RWPE2 (cell line): ENCODE results near the gene CLEC9A.

Experiments
- ATAC-seq: fragments of 200-7000 bp; cut with Tn5 transposase; 3 replicates; pipeline ENCODE4 v1.9.1; 2021; ENCODE audit warnings: low read depth
- DNase-seq: peaks from one replicate; pipeline ENCODE4 v3.0.0-alpha.2; 2020; ENCODE audit warnings: low spot score
- H3K27ac ChIP-seq: fragments of 450-650 bp; 2 replicates; pipeline ENCODE4 v1.5.1; 2017; ENCODE audit warnings: mild to moderate bottlenecking; ENCODE audit not compliant: poor library complexity, severe bottlenecking
- H3K27me3 ChIP-seq: fragments of 250-450 bp; sonication (Bioruptor Pico); 2 replicates; pipeline ENCODE4 v1.5.1; 2021; ENCODE audit warnings: mild to moderate bottlenecking, moderate library complexity; ENCODE audit not compliant: insufficient read depth, poor library complexity, severe bottlenecking
- H3K36me3 ChIP-seq: fragments of 250-450 bp; sonication (Bioruptor Pico); 2 replicates; pipeline ENCODE4 v1.5.1; 2020; ENCODE audit warnings: low read depth, mild to moderate bottlenecking, moderate library complexity
- H3K4me1 ChIP-seq: fragments of 250-450 bp; sonication (Bioruptor Pico); 2 replicates; pipeline ENCODE4 v1.5.1; 2021; ENCODE audit warnings: mild to moderate bottlenecking, moderate library complexity; ENCODE audit not compliant: insufficient read depth, poor library complexity, severe bottlenecking
- H3K4me3 ChIP-seq: fragments of 250-450 bp; sonication (Bioruptor Pico); 2 replicates; pipeline ENCODE4 v1.5.1; 2021; ENCODE audit warnings: mild to moderate bottlenecking, moderate library complexity; ENCODE audit not compliant: severe bottlenecking
- H3K9me3 ChIP-seq: fragments of 250-450 bp; sonication (Bioruptor Pico); 2 replicates; pipeline ENCODE4 v1.5.1; 2021; ENCODE audit warnings: mild to moderate bottlenecking, moderate library complexity; ENCODE audit not compliant: severe bottlenecking
- TF ChIP-seq, protein P1 (sequence below): fragments of 450-650 bp; IDR thresholded peaks from one replicate; pipeline ENCODE4 v1.5.1; 2017; ENCODE audit warnings: mild to moderate bottlenecking, moderate library complexity; ENCODE audit not compliant: poor library complexity, severe bottlenecking

CLEC9A gene

DNA sequence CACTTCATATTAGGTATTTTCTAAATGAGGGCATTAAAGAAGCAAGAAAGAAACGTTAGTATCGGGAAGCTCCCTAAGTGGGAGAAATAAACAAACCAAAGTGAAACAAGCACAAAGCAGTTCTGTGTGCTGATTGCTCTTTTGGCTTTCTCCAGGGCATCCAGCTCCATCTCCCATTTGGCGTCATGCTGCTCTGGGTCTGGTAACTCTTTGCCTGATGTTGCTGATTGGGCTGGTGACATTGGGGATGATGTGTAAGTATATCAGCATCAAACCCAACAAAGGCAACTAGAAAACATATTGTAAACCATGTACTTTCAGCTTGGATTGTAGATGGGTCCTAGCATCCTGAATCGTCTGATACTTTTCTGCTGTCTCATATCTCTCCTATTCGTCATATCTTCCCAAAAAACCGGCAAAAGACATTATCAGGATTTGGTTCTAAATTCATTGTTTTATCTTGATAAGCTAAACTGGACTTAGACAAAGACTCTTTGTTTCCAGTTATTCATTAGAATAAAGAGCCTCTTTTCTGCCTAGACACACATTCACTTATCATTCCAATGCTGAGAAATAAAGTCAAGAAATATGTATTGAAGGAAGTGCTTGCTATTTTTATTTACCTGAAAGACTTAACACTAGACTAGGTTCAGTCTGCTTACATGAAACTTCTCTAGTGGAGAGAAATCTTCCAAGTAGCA lies 17.7 kb upstream of the CLEC9A start:
- TF ChIP-seq, protein P1, sequence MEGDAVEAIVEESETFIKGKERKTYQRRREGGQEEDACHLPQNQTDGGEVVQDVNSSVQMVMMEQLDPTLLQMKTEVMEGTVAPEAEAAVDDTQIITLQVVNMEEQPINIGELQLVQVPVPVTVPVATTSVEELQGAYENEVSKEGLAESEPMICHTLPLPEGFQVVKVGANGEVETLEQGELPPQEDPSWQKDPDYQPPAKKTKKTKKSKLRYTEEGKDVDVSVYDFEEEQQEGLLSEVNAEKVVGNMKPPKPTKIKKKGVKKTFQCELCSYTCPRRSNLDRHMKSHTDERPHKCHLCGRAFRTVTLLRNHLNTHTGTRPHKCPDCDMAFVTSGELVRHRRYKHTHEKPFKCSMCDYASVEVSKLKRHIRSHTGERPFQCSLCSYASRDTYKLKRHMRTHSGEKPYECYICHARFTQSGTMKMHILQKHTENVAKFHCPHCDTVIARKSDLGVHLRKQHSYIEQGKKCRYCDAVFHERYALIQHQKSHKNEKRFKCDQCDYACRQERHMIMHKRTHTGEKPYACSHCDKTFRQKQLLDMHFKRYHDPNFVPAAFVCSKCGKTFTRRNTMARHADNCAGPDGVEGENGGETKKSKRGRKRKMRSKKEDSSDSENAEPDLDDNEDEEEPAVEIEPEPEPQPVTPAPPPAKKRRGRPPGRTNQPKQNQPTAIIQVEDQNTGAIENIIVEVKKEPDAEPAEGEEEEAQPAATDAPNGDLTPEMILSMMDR, result no peak
- Histone ChIP-seq H3K27ac (no peak overlapping the region), H3K36me3 (no peaks in the 10 kb centered on the region), H3K9me3 (no peaks in the 10 kb centered on the region), H3K27me3 (no peaks in the 10 kb centered on the region), H3K4me3 (no peak overlapping the region), H3K4me1 (no peaks in the 10 kb centered on the region)
- no peak for DNase-seq
- no peak for ATAC-seq

DNA sequence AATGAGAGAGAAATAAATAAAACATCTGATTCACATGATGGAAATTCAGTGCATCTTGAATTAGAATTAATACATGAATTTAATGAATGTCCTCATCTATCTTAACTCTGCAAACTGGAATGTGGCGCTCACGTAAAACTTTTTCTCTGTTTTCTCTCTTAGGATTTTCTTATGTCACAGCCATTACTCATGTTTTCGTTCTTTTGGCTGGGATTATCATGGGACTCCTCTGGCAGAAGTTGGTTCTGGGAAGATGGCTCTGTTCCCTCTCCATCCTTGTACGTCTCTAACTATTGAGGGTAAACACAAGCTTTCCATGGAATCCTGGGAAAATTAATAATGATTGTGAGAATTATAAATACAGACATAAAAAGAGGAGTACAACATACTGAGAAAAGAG lies 15.0 kb upstream of the CLEC9A start:
- Histone ChIP-seq H3K27me3 (no peaks in the 10 kb centered on the region), H3K9me3 (no peaks in the 10 kb centered on the region), H3K4me3 (no peak overlapping the region), H3K4me1 (no peaks in the 10 kb centered on the region), H3K36me3 (no peaks in the 10 kb centered on the region), H3K27ac (no peak overlapping the region)
- TF ChIP-seq, protein P1, result no peak
- DNase-seq (no peak), ATAC-seq (no peak)

DNA sequence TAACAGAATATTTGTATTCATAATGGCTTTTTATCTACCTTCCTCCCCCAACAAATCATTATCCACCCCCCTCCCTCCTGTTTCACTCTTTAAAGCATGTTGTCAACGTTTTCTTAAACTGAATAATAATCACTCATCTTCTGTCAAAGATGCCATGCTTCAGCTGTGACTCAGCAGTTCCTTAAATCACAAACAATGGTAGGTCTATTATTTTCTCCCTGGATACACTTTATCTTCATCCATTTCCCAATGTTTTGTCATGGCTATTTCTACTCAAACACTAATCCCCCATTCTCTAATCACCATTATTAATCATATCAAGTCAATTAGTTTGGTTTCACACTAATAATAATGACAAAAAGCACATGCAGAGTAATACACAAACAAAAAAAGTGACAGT lies 13.6 kb upstream of the CLEC9A start:
- DNase-seq, result no peak
- Histone ChIP-seq H3K36me3 (no peaks in the 10 kb centered on the region), H3K9me3 (no peaks in the 10 kb centered on the region)

DNA sequence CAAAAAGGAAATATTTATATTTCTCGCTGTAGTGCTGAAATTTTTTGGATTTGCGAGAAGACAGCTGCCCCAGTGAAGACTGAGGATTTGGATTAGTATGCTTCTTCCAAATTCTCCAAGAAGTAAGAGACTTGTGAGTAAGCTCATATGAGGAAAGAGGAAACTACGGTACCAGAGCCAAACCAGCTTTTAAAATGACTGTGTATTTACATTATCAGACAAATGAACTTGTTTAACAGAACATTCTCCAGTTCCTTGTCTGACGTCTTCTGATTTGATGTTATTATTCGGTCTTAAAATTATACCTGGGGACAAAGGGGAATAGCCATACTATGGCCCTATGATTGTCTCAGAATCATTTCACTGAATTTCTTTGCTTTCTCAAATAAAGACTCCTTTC lies 12.1 kb upstream of the CLEC9A start:
- TF ChIP-seq, protein P1, result no peak
- Histone ChIP-seq H3K27me3 (no peaks in the 10 kb centered on the region), H3K36me3 (no peaks in the 10 kb centered on the region), H3K4me3 (no peak overlapping the region), H3K4me1 (no peaks in the 10 kb centered on the region), H3K9me3 (no peaks in the 10 kb centered on the region), H3K27ac (no peak overlapping the region)
- DNase-seq (no peak), ATAC-seq (no peak)

More for the DNA sequence above, 13.6 kb upstream of the CLEC9A start:
- no peaks in the 10 kb centered on the region for H3K27me3 ChIP-seq
- no peak for ATAC-seq
- no peak overlapping the region for H3K27ac ChIP-seq
- TF ChIP-seq, protein P1, result no peak
- no peaks in the 10 kb centered on the region for H3K4me1 ChIP-seq
- H3K4me3 ChIP-seq, result no peak overlapping the region

DNA sequence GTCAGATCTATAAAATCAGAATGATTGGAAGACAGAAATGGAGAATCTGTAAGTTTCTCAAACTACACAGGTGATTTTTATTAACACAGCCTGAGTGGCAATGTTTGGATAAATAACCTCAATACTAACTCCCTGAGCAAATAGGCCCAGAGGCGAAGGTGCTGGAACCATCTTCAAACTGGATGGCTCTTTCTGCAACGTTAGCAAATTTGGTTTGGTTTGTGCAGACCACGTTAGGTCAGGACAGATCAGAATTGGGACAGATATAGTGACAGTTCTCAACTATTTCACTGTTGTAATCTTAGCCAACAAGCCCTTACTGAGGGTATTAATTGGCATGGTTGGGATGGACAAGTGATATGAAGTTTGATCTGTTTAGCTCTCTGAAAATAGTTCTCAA lies 9.1 kb upstream of the CLEC9A start:
- TF ChIP-seq, protein P1, result no peak
- no peaks in the 10 kb centered on the region for H3K27me3 ChIP-seq
- ATAC-seq, result no peak
- no peaks in the 10 kb centered on the region for H3K36me3 ChIP-seq
- H3K4me3 ChIP-seq, result no peak overlapping the region
- DNase-seq, result no peak
- no peak overlapping the region for H3K27ac ChIP-seq
- no peaks in the 10 kb centered on the region for H3K4me1 ChIP-seq
- H3K9me3 ChIP-seq, result no peaks in the 10 kb centered on the region
